ENCODE measurements around the gene STAP1.
A peak's percentile ranks its signal among the peaks of the same experiment; 100 is the strongest.

STAP1 gene

DNA sequence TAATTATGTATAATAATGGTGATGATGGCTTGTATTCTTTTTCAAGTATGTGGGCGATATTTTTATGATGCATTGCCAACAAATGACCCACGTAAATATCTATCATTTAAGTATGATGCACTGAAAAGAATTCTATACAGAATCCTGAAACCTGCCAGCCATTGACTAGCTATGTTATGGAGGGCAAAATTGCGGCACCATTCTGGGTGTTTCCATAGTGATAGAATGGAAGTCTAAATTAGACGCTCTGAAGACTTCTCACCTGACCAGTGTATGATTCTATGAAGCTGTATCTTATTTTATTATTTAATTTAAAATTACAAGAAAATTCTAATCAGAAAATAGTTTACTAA lies 12.5 kb upstream of the STAP1 start:
- Histone ChIP-seq H3K27ac (ENCODE audit: low read depth, low read length) (peak overlapping the region; percentile 75), H3K36me3 (ENCODE audit: control insufficient read depth, low read length) (peaks cover 42% of the 10 kb centered on the region), H3K9me2 (replicated peaks; ENCODE audit: control insufficient read depth, low read length) (no peaks in the 10 kb centered on the region), H3K4me3 (ENCODE audit: low read length) (peak overlapping the region; percentile 72), H3F3A (ENCODE audit: control insufficient read depth, insufficient read depth) (peaks cover 28% of the 10 kb centered on the region), H4K20me1 (ENCODE audit: control insufficient read depth, insufficient read depth, low read depth, low read length) (0 out of 2 replicates have a peak, but pooled peaks cover 5% of the 10 kb centered on the region), H3K79me2 (ENCODE audit: control insufficient read depth, low read length) (peaks cover 47% of the 10 kb centered on the region), H3K27me3 (ENCODE audit: control insufficient read depth, low read length) (no peaks in the 10 kb centered on the region), H3K9me3 (ENCODE audit: control insufficient read depth, insufficient read depth, low read length) (no peaks in the 10 kb centered on the region), H3K4me2 (ENCODE audit: low read length) (peak overlapping the region; percentile 75), H3K4me1 (ENCODE audit: control insufficient read depth, low read length) (peaks cover 69% of the 10 kb centered on the region)
- TF ChIP-seq, protein P1, sequence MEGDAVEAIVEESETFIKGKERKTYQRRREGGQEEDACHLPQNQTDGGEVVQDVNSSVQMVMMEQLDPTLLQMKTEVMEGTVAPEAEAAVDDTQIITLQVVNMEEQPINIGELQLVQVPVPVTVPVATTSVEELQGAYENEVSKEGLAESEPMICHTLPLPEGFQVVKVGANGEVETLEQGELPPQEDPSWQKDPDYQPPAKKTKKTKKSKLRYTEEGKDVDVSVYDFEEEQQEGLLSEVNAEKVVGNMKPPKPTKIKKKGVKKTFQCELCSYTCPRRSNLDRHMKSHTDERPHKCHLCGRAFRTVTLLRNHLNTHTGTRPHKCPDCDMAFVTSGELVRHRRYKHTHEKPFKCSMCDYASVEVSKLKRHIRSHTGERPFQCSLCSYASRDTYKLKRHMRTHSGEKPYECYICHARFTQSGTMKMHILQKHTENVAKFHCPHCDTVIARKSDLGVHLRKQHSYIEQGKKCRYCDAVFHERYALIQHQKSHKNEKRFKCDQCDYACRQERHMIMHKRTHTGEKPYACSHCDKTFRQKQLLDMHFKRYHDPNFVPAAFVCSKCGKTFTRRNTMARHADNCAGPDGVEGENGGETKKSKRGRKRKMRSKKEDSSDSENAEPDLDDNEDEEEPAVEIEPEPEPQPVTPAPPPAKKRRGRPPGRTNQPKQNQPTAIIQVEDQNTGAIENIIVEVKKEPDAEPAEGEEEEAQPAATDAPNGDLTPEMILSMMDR (IDR thresholded peaks at IDR 0.05; ENCODE audit: low read depth, low read length, poor library complexity, severe bottlenecking), result no peak
- TF ChIP-seq EZH2phosphoT487 (IDR thresholded peaks at IDR 0.05; ENCODE audit: borderline replicate concordance, low read length), result no peak

DNA sequence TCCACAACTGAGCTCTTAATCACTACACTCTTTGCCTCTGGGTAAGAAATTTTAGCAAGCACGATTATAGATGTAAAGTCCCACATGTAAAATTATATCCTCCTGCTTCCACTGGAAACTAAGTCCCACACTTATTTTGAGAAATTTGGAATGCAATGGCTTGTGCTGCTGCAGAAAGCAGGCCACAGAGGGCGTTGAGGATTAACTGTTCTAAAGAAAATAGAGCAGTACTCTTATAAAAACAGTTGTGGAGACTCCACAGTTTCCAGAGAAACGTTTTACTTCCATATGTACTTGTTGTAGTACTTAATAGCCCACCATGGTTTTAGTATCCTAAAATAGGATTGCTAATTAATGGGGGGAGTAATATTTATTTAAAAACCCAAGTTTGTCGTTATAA lies 11.6 kb upstream of the STAP1 start:
- H3K27me3 ChIP-seq (ENCODE audit: control insufficient read depth, low read length), result no peaks in the 10 kb centered on the region
- no peaks in the 10 kb centered on the region for H3K9me2 ChIP-seq (replicated peaks; ENCODE audit: control insufficient read depth, low read length)
- H4K20me1 ChIP-seq (ENCODE audit: control insufficient read depth, insufficient read depth, low read depth, low read length), result 0 out of 2 replicates have a peak, but pooled peaks cover 5% of the 10 kb centered on the region
- H3K27ac ChIP-seq (ENCODE audit: low read depth, low read length), result peak overlapping the region; percentile 13; the same call in 1 of the 2 replicates
- H3K4me3 ChIP-seq (ENCODE audit: low read length), result no peak overlapping the region
- H3F3A ChIP-seq (ENCODE audit: control insufficient read depth, insufficient read depth), result peaks cover 32% of the 10 kb centered on the region
- TF ChIP-seq, protein P1 (IDR thresholded peaks at IDR 0.05; ENCODE audit: low read depth, low read length, poor library complexity, severe bottlenecking), result peak; percentile 28
- no peak for TF ChIP-seq EZH2phosphoT487 (IDR thresholded peaks at IDR 0.05; ENCODE audit: borderline replicate concordance, low read length)
- no peaks in the 10 kb centered on the region for H3K9me3 ChIP-seq (ENCODE audit: control insufficient read depth, insufficient read depth, low read length)
- peaks cover 32% of the 10 kb centered on the region for H3K36me3 ChIP-seq (ENCODE audit: control insufficient read depth, low read length)
- H3K79me2 ChIP-seq (ENCODE audit: control insufficient read depth, low read length), result peaks cover 41% of the 10 kb centered on the region
- H3K4me1 ChIP-seq (ENCODE audit: control insufficient read depth, low read length), result peaks cover 76% of the 10 kb centered on the region
- peak overlapping the region; percentile 35 for H3K4me2 ChIP-seq (ENCODE audit: low read length)

DNA sequence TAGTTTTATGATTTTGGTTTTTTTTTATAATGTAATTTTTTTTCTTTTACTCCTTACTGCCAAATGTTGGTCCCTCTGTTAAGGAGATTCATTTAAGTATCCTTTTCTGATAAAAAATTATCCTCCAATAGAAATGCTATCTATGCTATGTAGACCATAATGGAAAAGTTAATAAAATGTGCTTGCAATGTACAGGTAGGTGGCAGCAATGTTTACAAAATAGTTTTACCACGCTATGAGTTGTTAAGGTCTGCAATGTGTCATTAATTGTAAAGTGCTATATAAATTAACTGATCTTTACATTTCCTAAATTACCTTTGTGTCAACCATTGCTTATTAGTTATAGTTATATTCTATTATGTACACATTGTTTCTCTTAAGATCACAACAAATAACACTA lies 9.4 kb upstream of the STAP1 start:
- H3K79me2 ChIP-seq (ENCODE audit: control insufficient read depth, low read length), result peaks cover 19% of the 10 kb centered on the region
- H3K9me2 ChIP-seq (replicated peaks; ENCODE audit: control insufficient read depth, low read length), result no peaks in the 10 kb centered on the region
- TF ChIP-seq, protein P1 (IDR thresholded peaks at IDR 0.05; ENCODE audit: low read depth, low read length, poor library complexity, severe bottlenecking), result peak; percentile 70
- no peak for TF ChIP-seq EZH2phosphoT487 (IDR thresholded peaks at IDR 0.05; ENCODE audit: borderline replicate concordance, low read length)
- 0 out of 2 replicates have a peak, but pooled peaks cover under 1% of the 10 kb centered on the region for H4K20me1 ChIP-seq (ENCODE audit: control insufficient read depth, insufficient read depth, low read depth, low read length)
- peaks cover 76% of the 10 kb centered on the region for H3K4me1 ChIP-seq (ENCODE audit: control insufficient read depth, low read length)
- H3K27ac ChIP-seq (ENCODE audit: low read depth, low read length), result peak overlapping the region; percentile 94
- peak overlapping the region; percentile 60 for H3K4me3 ChIP-seq (ENCODE audit: low read length)
- H3K9me3 ChIP-seq (ENCODE audit: control insufficient read depth, insufficient read depth, low read length), result no peaks in the 10 kb centered on the region
- H3K36me3 ChIP-seq (ENCODE audit: control insufficient read depth, low read length), result peaks cover 11% of the 10 kb centered on the region
- no peaks in the 10 kb centered on the region for H3K27me3 ChIP-seq (ENCODE audit: control insufficient read depth, low read length)
- peak overlapping the region; percentile 86 for H3K4me2 ChIP-seq (ENCODE audit: low read length)
- H3F3A ChIP-seq (ENCODE audit: control insufficient read depth, insufficient read depth), result peaks cover 32% of the 10 kb centered on the region

Measured in DOHH2 (cell line).